GM10266 (cell line): Measurements from ENCODE around the gene NEURL1B.

Experiments used
- DNase-seq: peaks from one replicate; pipeline ENCODE4 v3.0.0; 2012; ENCODE audit errors: extremely low spot score
- CTCF ChIP-seq: IDR thresholded peaks from 2 replicates; pipeline ENCODE4 v1.5.1; 2012; ENCODE audit warnings: mild to moderate bottlenecking, low read depth; ENCODE audit not compliant: control insufficient read depth, insufficient read depth; ENCODE audit errors: missing control alignments

NEURL1B gene

GRCh38 chr5:172725273-172725672, 84.2 kb downstream of the NEURL1B start:
- TF ChIP-seq CTCF: no peak
- no peak for DNase-seq

GRCh38 chr5:172725785-172726184, 84.7 kb downstream of the NEURL1B start:
- TF ChIP-seq CTCF: no peak
- DNase-seq: no peak

GRCh38 chr5:172726966-172727365, 85.9 kb downstream of the NEURL1B start:
- TF ChIP-seq CTCF: no peak
- DNase-seq: no peak

DNA sequence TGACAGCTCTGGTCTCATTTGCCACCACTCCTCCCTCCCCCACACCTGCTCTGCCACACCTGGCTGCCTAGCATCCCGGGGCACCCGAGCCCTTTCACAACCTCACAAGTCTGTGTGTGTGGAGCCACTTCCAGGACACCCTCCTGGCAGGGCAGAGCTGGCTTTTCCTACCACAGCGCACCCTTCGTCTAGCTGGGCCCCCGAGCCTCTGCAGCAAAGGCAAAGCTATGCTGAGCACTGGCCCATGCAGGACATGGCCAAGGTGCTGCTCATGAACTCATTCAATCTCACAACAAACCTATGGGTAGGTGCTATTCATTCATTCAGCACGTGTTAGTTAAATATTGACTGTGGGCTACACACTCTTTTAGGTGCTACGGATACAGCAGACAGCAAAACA, 86.5 kb downstream of the NEURL1B start:
- no peak for TF ChIP-seq CTCF

GRCh38 chr5:172728481-172729241, 87.6 kb downstream of the NEURL1B start:
- no peak for DNase-seq
- no peak for TF ChIP-seq CTCF

More for the DNA sequence above, 86.5 kb downstream of the NEURL1B start:
- no peak for DNase-seq

GRCh38 chr5:172729588-172729987, 88.5 kb downstream of the NEURL1B start:
- no peak for DNase-seq

More at GRCh38 chr5:172729588-172729987, 88.5 kb downstream of the NEURL1B start:
- no peak for TF ChIP-seq CTCF
